HG02798 (cell line): ENCODE results near the gene UNC45A.
A peak's percentile ranks its signal among the peaks of the same experiment; 100 is the strongest.
"Not testable (repeated sequence)": the region's sequence is repeated elsewhere in the genome, so short reads cannot be mapped to it uniquely, and the experiment has no call there.

Experiments used
- ATAC-seq: cut with Tn5 transposase; IDR thresholded peaks from one replicate; pipeline ENCODE4 v1.9.1; 2021; ENCODE audit warnings: mild to moderate bottlenecking; ENCODE audit not compliant: unreplicated experiment, poor library complexity

Gene UNC45A

GRCh38 chr15:90902840-90903732 lies 32.0 kb upstream of the UNC45A start, which contains the start of gene MAN2A2:
MAN2A2 (plus strand) TSS chr15:90903302; CDS start chr15:90904208, 906 bp downstream.
- peak; percentile 59 for ATAC-seq

DNA sequence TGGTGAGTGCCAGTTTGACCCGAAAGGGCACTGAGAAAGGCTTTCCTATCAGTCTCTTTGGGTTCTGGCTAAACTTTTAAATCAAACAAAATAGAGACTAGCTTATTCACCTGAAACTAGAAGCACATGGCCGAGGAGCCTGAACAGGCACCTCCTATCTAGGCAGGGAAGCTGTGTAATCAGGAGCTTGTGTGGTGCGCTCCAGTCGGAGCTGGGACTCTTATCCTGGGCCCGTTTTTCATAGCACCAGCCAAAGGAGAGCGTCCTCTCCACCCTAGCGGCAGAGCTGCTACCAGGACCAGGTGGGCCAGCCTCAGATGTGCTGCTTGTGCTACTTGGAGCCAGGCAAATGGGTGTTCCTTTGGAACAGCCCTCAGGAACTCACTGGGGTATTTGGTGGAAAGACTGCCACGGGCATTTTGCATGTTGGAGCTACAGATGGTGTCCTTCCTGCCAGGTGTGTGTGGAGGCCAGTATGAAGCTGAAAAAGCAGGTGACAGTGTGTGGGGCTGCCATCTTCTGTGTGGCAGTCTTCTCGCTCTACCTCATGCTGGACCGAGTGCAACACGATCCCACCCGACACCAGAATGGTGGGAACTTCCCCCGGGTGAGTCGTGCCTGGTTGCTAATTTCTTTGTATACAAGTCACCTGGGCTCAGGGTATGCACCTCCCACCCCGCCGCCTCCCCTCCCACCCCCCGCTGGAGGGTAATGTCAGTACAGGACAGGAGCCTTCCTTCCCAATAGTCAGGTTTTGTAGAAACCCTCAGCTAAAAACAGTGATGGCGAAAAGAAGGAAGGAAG lies 31.1 kb upstream of the UNC45A start:
- ATAC-seq: no peak

DNA sequence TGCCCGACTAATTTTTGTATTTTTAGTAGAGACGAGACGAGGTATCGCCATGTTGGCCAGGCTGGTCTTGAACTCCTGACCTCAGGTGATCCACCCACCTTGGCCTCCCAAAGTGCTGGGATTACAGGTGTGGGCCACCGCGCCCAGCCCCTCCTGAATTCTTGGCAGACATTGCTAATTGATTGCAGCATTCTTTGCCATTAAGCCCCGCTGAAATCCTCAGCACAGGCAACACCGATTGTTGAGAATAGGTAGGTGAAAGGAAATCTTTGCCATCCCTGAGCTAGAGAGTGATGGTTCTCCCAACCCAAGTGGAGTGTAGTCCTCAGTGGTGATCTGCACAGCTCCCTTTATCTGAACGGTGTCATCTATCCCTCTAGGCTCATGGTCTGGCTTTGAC lies 30.3 kb upstream of the UNC45A start:
- ATAC-seq: no peak

- no peak for ATAC-seq
Observed at GRCh38 chr15:90905306-90906180, 29.5 kb upstream of the UNC45A start.

GRCh38 chr15:90906181-90906849 lies 28.8 kb upstream of the UNC45A start:
- ATAC-seq: no peak

DNA sequence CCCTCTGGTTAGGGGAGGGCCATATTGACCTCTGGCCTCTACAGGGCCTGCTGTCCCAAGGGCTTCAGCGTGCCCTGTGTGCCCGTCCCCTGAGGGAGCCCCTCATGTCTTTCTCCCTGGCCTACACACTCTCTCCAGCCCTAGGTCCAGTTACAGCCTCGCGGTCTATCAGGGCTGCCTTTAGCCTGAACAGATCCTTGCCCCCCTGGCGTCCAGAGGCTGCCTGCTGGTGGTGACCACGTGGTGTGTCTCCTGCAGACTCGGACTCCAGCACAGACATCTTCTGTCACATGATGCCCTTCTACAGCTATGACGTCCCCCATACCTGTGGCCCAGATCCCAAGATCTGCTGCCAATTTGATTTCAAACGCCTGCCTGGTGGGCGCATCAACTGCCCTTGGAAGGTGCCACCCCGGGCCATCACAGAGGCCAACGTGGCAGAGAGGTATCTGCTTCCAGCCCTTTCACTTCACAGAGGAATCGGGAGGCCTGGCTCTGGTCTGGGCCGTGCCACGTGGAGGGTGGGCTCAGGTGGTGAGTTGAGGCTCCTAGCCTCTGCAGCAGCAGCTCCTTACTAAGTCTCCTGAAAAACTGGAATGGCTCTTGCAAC lies 27.9 kb upstream of the UNC45A start:
- ATAC-seq: no peak

DNA sequence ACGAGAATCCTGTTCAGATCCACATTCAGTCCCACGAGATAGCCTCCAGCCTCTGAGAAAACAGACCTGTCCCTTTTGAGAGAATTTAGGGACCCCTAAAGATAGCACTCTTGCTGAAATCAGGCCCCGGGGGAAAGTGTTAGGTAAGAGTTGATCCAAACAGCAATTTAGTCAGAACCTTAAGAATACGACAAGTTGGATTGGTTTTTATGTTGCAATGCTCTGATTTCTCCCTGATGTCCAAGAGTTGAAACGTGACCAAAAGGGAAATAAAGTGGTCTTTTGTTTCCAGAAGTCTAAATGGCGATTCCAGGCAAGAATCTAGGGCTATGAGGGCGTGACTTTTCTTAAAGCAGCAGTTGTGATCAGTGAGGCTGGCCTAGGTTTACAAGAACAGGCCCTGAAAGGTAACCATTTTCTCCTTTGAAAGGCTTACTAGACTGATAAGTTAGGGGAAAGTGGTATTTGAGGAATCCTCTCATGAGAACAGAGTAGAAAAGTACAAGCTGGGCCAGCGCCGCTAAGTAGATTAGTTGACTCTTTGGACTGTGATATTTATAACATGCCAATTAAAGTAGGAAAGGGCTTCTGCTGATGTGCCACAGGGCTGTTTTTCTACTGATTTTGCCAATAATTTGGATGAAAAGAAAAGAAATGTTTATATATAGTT lies 27.1 kb upstream of the UNC45A start:
- ATAC-seq: no peak

DNA sequence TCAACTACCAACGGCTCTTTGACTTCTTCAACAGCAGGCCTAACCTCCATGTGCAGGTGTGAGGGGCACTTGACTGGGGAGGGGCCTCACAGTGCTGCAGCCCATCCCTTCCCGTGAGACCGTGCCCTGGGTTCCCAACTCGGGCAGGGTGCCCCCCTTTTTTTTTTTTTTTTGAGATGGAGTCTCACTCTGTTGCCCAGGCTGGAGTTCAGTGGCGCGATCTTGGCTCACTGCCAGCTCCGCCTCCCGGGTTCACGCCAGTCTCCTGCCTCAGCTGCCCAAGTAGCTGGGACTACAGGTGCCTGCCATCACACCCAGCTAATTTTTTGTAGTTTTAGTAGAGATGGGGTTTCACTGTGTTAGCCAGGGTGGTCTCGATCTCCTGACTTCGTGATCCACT lies 25.6 kb upstream of the UNC45A start:
- ATAC-seq: not testable (repeated sequence)

DNA sequence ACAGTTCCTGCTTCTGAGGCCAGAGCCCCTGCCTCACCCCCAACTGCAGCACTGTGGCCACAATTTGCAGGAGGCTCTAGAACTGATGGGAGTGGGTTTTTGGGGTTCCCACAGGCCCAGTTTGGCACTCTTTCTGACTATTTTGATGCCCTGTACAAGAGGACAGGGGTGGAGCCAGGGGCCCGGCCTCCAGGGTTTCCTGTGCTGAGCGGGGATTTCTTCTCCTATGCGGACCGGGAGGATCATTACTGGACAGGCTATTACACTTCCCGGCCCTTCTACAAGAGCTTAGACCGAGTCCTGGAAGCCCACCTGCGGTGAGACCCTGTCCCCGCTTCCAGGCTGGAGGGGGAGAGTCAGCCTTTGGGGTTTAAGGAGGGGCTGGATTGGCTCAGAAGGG lies 25.1 kb upstream of the UNC45A start:
- ATAC-seq: no peak

GRCh38 chr15:90910441-90911301 lies 24.4 kb upstream of the UNC45A start:
- no peak for ATAC-seq

- no peak for ATAC-seq
Observed at GRCh38 chr15:90911302-90911623, 23.8 kb upstream of the UNC45A start.

DNA sequence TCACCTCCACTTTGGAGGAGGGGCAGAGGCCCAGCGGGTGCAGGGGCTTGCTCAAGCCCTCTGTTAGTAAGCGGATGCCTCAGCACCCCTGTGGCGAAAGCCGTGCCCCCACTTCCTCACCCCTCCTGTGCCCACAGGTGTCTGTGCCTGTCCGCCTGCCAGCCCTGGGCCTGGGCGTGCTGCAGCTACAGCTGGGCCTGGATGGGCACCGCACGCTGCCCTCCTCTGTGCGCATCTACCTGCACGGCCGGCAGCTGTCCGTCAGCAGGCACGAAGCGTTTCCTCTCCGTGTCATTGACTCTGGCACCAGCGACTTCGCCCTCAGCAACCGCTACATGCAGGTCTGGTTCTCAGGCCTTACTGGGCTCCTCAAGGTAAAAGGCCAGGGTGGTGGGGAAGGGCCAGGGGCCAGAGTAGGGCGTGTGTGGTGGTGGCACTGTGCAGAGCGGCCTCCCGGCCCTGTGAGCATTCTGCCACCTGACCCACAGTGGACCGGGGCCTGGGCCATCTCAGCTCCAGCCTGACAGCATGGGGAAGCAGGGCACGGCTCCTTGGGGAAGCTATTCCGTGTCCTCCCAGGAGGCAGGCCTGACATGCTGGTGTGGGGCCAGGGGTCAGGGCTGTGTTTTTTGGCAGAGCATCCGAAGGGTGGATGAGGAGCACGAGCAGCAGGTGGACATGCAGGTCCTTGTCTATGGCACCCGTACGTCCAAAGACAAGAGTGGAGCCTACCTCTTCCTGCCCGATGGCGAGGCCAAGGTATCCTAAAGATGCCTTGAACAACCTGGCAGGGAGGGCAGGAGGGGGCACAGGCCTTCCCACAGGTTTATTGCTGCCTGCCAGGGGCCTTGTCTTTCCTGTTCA lies 22.9 kb upstream of the UNC45A start:
- no peak for ATAC-seq

GRCh38 chr15:90912770-90913075 lies 22.4 kb upstream of the UNC45A start:
- no peak for ATAC-seq

- no peak for ATAC-seq
Observed at GRCh38 chr15:90913398-90913944, 21.6 kb upstream of the UNC45A start.

DNA sequence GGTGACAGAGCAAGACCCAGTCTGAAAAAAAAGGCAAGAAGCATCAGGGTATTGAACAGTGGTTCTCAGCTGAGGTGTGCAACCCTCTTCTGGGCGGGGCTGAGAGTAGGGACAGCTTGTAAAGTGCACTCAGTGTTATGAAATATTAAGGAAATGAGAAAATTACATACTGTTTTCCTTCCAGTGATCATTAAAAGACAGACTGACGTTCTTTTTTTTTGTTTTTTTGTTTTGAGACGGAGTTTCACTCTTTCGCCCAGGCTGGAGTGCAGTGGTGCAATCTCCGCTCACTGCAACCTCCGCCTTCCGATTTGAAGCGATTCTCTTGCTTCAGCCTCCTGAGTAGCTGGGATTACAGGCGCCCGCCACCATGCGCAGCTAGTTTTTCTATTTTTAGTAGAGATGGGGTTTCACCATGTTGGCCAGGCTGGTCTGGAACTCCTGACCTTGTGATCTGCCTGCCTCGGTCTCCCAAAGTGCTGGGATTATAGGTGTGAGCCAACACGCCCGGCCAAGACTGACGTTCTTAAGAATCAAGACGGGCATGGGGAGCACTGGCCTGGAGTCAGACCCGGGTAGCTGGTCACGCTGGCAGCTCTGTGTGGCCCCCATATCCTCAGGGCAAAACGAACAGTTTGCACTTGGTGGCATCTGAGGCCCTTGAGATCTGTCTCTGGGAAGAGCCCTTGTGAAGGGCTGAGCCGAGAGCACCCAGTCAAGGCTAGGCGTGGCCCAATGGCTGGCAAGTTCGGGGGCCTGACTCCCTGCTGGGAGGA lies 20.6 kb upstream of the UNC45A start:
- no peak for ATAC-seq

GRCh38 chr15:90915216-90915807 lies 19.8 kb upstream of the UNC45A start:
- no peak for ATAC-seq
